ENCODE results near the gene MYADM.

Gene MYADM

GRCh38 chr19:53885036-53885435, 17.4 kb downstream of the MYADM start:
- DNase-seq: no peak

GRCh38 chr19:53892301-53892980, 24.8 kb downstream of the MYADM start:
- no peak for DNase-seq

GRCh38 chr19:53892981-53893325, 25.3 kb downstream of the MYADM start:
- DNase-seq: no peak

- DNase-seq: no peak
Observed at GRCh38 chr19:53894707-53895106, 27.0 kb downstream of the MYADM start.

GRCh38 chr19:53896682-53897081, 29.0 kb downstream of the MYADM start:
- DNase-seq: no peak

- no peak for DNase-seq
Observed at GRCh38 chr19:53897459-53897858, 29.8 kb downstream of the MYADM start.

- no peak for DNase-seq
Observed at GRCh38 chr19:53898166-53898565, 30.5 kb downstream of the MYADM start.

GRCh38 chr19:53898636-53899341, 31.1 kb downstream of the MYADM start:
- no peak for DNase-seq

- DNase-seq: no peak
Observed at GRCh38 chr19:53900191-53900860, 32.6 kb downstream of the MYADM start.

- DNase-seq: peak in 2 of 5 experiments; percentile 22 to 45
Observed at GRCh38 chr19:53903055-53903680, 35.5 kb downstream of the MYADM start.

- DNase-seq: no peak
Observed at GRCh38 chr19:53904909-53905308, 37.2 kb downstream of the MYADM start.

GRCh38 chr19:53905787-53906186, 38.1 kb downstream of the MYADM start:
- DNase-seq: no peak

- DNase-seq: peak; percentile 33 to 61 (median 51)
Observed at GRCh38 chr19:53906211-53907192, 38.8 kb downstream of the MYADM start.

GRCh38 chr19:53907193-53907581, 39.5 kb downstream of the MYADM start:
- DNase-seq: no peak

- DNase-seq: no peak
Observed at GRCh38 chr19:53907690-53908089, 40.0 kb downstream of the MYADM start.

- peak in 3 of 5 experiments; percentile 11 to 54 (median 33) for DNase-seq
Observed at GRCh38 chr19:53908106-53908934, 40.6 kb downstream of the MYADM start.

- DNase-seq: no peak
Observed at GRCh38 chr19:53908935-53909415, 41.3 kb downstream of the MYADM start, which contains the start of gene CACNG7. Gene CACNG7, plus strand, starts transcription at chr19:53909278. Its CDS starts 3,554 bp downstream, at chr19:53912832.

- DNase-seq: no peak
Observed at GRCh38 chr19:53909471-53910169, 41.9 kb downstream of the MYADM start.

GRCh38 chr19:53910170-53910518, 42.5 kb downstream of the MYADM start:
- no peak for DNase-seq

- DNase-seq: no peak
Observed at GRCh38 chr19:53912653-53913052, 45.0 kb downstream of the MYADM start.

All from T-helper 2 cell (primary cell).